Astrocyte (in vitro differentiated cells and primary cell): ENCODE results near the gene SHROOM1. TPM values are rescaled to one million over a fixed set of nuclear protein-coding genes. Genes with fewer than 3 reads are reported as not detected.

Experiments used
- DNase-seq: peaks from one replicate; pipeline ENCODE4 v3.0.0-alpha.2; 2010; ENCODE audit warnings: low read depth
- FAIRE-seq: peaks from 2 replicates; lab custom pipeline; 2011; peaks lifted over from hg19 to GRCh38; lab: Jason Lieb, UNC
- H2AFZ ChIP-seq: 2 replicates; pipeline ENCODE4 v1.6.0; 2012; ENCODE audit warnings: low read depth, low read length, inconsistent platforms
- H3K27ac ChIP-seq: 2 replicates; pipeline ENCODE4 v1.5.1; 2011; ENCODE audit warnings: low read depth, low read length, inconsistent platforms
- H3K27me3 ChIP-seq: 2 replicates; pipeline ENCODE4 v1.6.0; 2011; ENCODE audit warnings: low read length, inconsistent platforms; ENCODE audit not compliant: insufficient read depth
- H3K36me3 ChIP-seq: 2 replicates; pipeline ENCODE4 v1.5.1; 2011; ENCODE audit warnings: low read length, inconsistent platforms; ENCODE audit not compliant: insufficient read depth
- H3K4me1 ChIP-seq: 2 replicates; pipeline ENCODE4 v1.5.1; 2011; ENCODE audit warnings: low read length, inconsistent platforms; ENCODE audit not compliant: insufficient read depth
- H3K4me2 ChIP-seq: 2 replicates; pipeline ENCODE4 v1.6.0; 2012; ENCODE audit warnings: low read length, inconsistent platforms
- H3K4me3 ChIP-seq: 2 replicates; pipeline ENCODE4 v1.5.1; 2011; ENCODE audit warnings: low read depth, mild to moderate bottlenecking, low read length, inconsistent platforms; ENCODE audit not compliant: insufficient read depth
- H3K79me2 ChIP-seq: 2 replicates; pipeline ENCODE4 v1.6.0; 2012; ENCODE audit warnings: mild to moderate bottlenecking, low read length, inconsistent platforms; ENCODE audit not compliant: insufficient read depth
- H3K9ac ChIP-seq: 2 replicates; pipeline ENCODE4 v1.6.0; 2012; ENCODE audit warnings: mild to moderate bottlenecking, low read length, inconsistent platforms
- H3K9me3 ChIP-seq: 2 replicates; pipeline ENCODE4 v1.5.1; 2012; ENCODE audit warnings: low read depth, mild to moderate bottlenecking, low read length, inconsistent platforms; ENCODE audit not compliant: insufficient read depth
- H4K20me1 ChIP-seq: 2 replicates; pipeline ENCODE4 v1.6.0; 2012; ENCODE audit warnings: low read length, inconsistent platforms; ENCODE audit not compliant: insufficient read depth
- H3K27ac Mint-ChIP-seq: one replicate; pipeline ENCODE4 v1.8.0; 2021; ENCODE audit warnings: mild to moderate bottlenecking, mixed read lengths; ENCODE audit not compliant: unreplicated experiment
- H3K27me3 Mint-ChIP-seq: one replicate; pipeline ENCODE4 v1.8.0; 2021; ENCODE audit warnings: low read depth, mixed read lengths; ENCODE audit not compliant: unreplicated experiment
- H3K36me3 Mint-ChIP-seq: one replicate; pipeline ENCODE4 v1.8.0; 2021; ENCODE audit warnings: low read depth, mixed read lengths; ENCODE audit not compliant: unreplicated experiment
- H3K4me1 Mint-ChIP-seq: one replicate; pipeline ENCODE4 v1.8.0; 2021; ENCODE audit warnings: low read depth, mixed read lengths; ENCODE audit not compliant: unreplicated experiment
- H3K4me3 Mint-ChIP-seq: one replicate; pipeline ENCODE4 v1.8.0; 2021; ENCODE audit warnings: mild to moderate bottlenecking, moderate library complexity, mixed read lengths; ENCODE audit not compliant: unreplicated experiment
- H3K9me3 Mint-ChIP-seq: one replicate; pipeline ENCODE4 v1.8.0; 2021; ENCODE audit warnings: mild to moderate bottlenecking, mixed read lengths; ENCODE audit not compliant: unreplicated experiment
- CTCF ChIP-seq: IDR thresholded peaks from 2 replicates; pipeline ENCODE4 v1.5.1; 2011; ENCODE audit warnings: low read depth, mild to moderate bottlenecking, inconsistent platforms, low read length, moderate library complexity; ENCODE audit not compliant: insufficient read depth
- EZH2 ChIP-seq: IDR thresholded peaks from 2 replicates; pipeline ENCODE4 v1.6.1; 2012; ENCODE audit warnings: mild to moderate bottlenecking, low read length, inconsistent platforms; ENCODE audit not compliant: insufficient read depth
- total RNA-seq: library from RNA; stranded (reverse); gene quantifications from 2 replicates; pipeline ENCODE4 v1.2.1, GENCODE V29; 2021

The SHROOM1 gene
- total RNA-seq, 1 donor from 2014 or later = 5.0 TPM

- H3K4me3 ChIP-seq = no peak overlapping the region
- H3K27ac Mint-ChIP-seq = no peak overlapping the region
Measured at GRCh38 chr5:132828846-132829494, 1.5 kb downstream of the SHROOM1 start.

GRCh38 chr5:132827943-132828673 lies 2.3 kb downstream of the SHROOM1 start:
- no peak for DNase-seq
- H3K27ac Mint-ChIP-seq = no peak overlapping the region
- H4K20me1 ChIP-seq = peaks cover 14% of the 10 kb centered on the region
- no peak overlapping the region for H3K27ac ChIP-seq
- TF ChIP-seq EZH2 (no peak), CTCF (no peak)
- peaks cover 15% of the 10 kb centered on the region for H3K36me3 Mint-ChIP-seq
- no peaks in the 10 kb centered on the region for H3K36me3 ChIP-seq
- no peaks in the 10 kb centered on the region for H3K4me1 Mint-ChIP-seq
- no peak for FAIRE-seq
- H2AFZ ChIP-seq = no peak overlapping the region
- H3K79me2 ChIP-seq = no peaks in the 10 kb centered on the region
- no peak overlapping the region for H3K9ac ChIP-seq
- H3K4me1 ChIP-seq = no peaks in the 10 kb centered on the region
- H3K9me3 Mint-ChIP-seq = no peaks in the 10 kb centered on the region
- no peaks in the 10 kb centered on the region for H3K27me3 ChIP-seq
- peak overlapping the region; percentile 27 for H3K4me3 Mint-ChIP-seq
- H3K4me2 ChIP-seq = no peak overlapping the region
- no peak overlapping the region for H3K4me3 ChIP-seq
- H3K9me3 ChIP-seq = no peaks in the 10 kb centered on the region
- H3K27me3 Mint-ChIP-seq = peaks cover 40% of the 10 kb centered on the region

More at GRCh38 chr5:132828846-132829494, 1.5 kb downstream of the SHROOM1 start:
- H3K9me3 Mint-ChIP-seq = no peaks in the 10 kb centered on the region
- DNase-seq (no peak), FAIRE-seq (no peak)
- Histone ChIP-seq H3K4me1 (no peaks in the 10 kb centered on the region), H3K27me3 (no peaks in the 10 kb centered on the region), H3K27ac (no peak overlapping the region), H4K20me1 (peaks cover 14% of the 10 kb centered on the region), H3K4me2 (peak overlapping the region; percentile 82), H3K9ac (no peak overlapping the region), H3K36me3 (no peaks in the 10 kb centered on the region), H2AFZ (no peak overlapping the region), H3K9me3 (no peaks in the 10 kb centered on the region), H3K79me2 (no peaks in the 10 kb centered on the region)
- peaks cover 45% of the 10 kb centered on the region for H3K27me3 Mint-ChIP-seq
- no peaks in the 10 kb centered on the region for H3K4me1 Mint-ChIP-seq
- TF ChIP-seq EZH2 (no peak), CTCF (no peak)
- H3K4me3 Mint-ChIP-seq = peak overlapping the region; percentile 86
- peaks cover 14% of the 10 kb centered on the region for H3K36me3 Mint-ChIP-seq
